ENCODE data around the gene TXNDC5. TPM values are rescaled to one million over a fixed set of nuclear protein-coding genes. Genes with fewer than 3 reads are reported as not detected.

The TXNDC5 gene
- total RNA-seq, 2 experiments from 2014 or later: 49.3 to 51.0 TPM

- Mint-ChIP-seq H3K27me3 (peaks cover 12% of the 10 kb centered on the region), H3K4me1 (ENCODE audit: low read depth) (no peaks in the 10 kb centered on the region), H3K36me3 (ENCODE audit: low read depth) (no peaks in the 10 kb centered on the region), H3K4me3 (no peak overlapping the region), H3K27ac (no peak overlapping the region), H3K9me3 (no peaks in the 10 kb centered on the region)
- POLR2A ChIA-PET: no interaction called here
- ATAC-seq: no peak
- DNase-seq: no peak
- intact Hi-C loops (cut with micrococcal nuclease): no loop called here
- TF ChIP-seq CTCF (IDR thresholded peaks at IDR 0.05): no peak
- CTCF ChIA-PET: no interaction called here
Observed at GRCh38 chr6:7954477-7955200, 44.1 kb upstream of the TXNDC5 start.

GRCh38 chr6:7953753-7954152 lies 43.2 kb upstream of the TXNDC5 start:
- POLR2A ChIA-PET: no interaction called here
- Mint-ChIP-seq H3K36me3 (ENCODE audit: low read depth) (no peaks in the 10 kb centered on the region), H3K4me3 (no peak overlapping the region), H3K27ac (no peak overlapping the region), H3K9me3 (no peaks in the 10 kb centered on the region), H3K4me1 (ENCODE audit: low read depth) (no peaks in the 10 kb centered on the region), H3K27me3 (peaks cover 12% of the 10 kb centered on the region)
- CTCF ChIA-PET: no interaction called here
- intact Hi-C loops (cut with micrococcal nuclease): no loop called here
- no peak for TF ChIP-seq CTCF (IDR thresholded peaks at IDR 0.05)
- ATAC-seq (no peak), DNase-seq (no peak)

GRCh38 chr6:7939864-7940228 lies 29.3 kb upstream of the TXNDC5 start:
- Mint-ChIP-seq H3K9me3 (no peaks in the 10 kb centered on the region), H3K36me3 (ENCODE audit: low read depth) (no peaks in the 10 kb centered on the region), H3K27me3 (peaks cover 5% of the 10 kb centered on the region), H3K4me1 (ENCODE audit: low read depth) (no peaks in the 10 kb centered on the region), H3K4me3 (no peak overlapping the region), H3K27ac (no peak overlapping the region)
- POLR2A ChIA-PET: interaction anchor here (0.9 kb wide), 1 partner anchor 23 kb away, joined by 3 read pairs; no protein-coding TSS in a partner anchor
- CTCF ChIA-PET: interaction anchor here (0.7 to 1.1 kb wide), 2 partner anchors 10 to 163 kb away, joined by 3 to 5 read pairs; no protein-coding TSS in a partner anchor
- intact Hi-C loops (cut with micrococcal nuclease): no loop called here
- DNase-seq (no peak), ATAC-seq (no peak)
- no peak for TF ChIP-seq CTCF (IDR thresholded peaks at IDR 0.05)

GRCh38 chr6:7939184-7939863 lies 28.7 kb upstream of the TXNDC5 start:
- Mint-ChIP-seq H3K36me3 (ENCODE audit: low read depth) (no peaks in the 10 kb centered on the region), H3K4me1 (ENCODE audit: low read depth) (no peaks in the 10 kb centered on the region), H3K27ac (no peak overlapping the region), H3K9me3 (no peaks in the 10 kb centered on the region), H3K27me3 (peaks cover 6% of the 10 kb centered on the region), H3K4me3 (no peak overlapping the region)
- ATAC-seq (no peak), DNase-seq (no peak)
- no peak for TF ChIP-seq CTCF (IDR thresholded peaks at IDR 0.05)
- intact Hi-C loops (cut with micrococcal nuclease): no loop called here
- CTCF ChIA-PET: interaction anchor here (0.7 to 1.1 kb wide), 2 partner anchors 11 to 163 kb away, joined by 3 to 5 read pairs; no protein-coding TSS in a partner anchor
- POLR2A ChIA-PET: interaction anchor here (0.9 kb wide), 1 partner anchor 23 kb away, joined by 3 read pairs; no protein-coding TSS in a partner anchor

Data from activated CD8-positive, alpha-beta T cell treated with anti-CD3 and anti-CD28 coated beads for 36 hours (primary cell).